H1 (cell line): ENCODE data around the gene ADK. TPM values are rescaled to one million over a fixed set of nuclear protein-coding genes. Genes with fewer than 3 reads are reported as not detected.

Experiments
- ATF3 ChIP-seq: IDR thresholded peaks from 2 replicates; pipeline ENCODE4 v1.6.1; 2011; ENCODE audit warnings: low read depth, mild to moderate bottlenecking, low read length; ENCODE audit not compliant: insufficient read depth
- BRCA1 ChIP-seq: IDR thresholded peaks from 2 replicates; pipeline ENCODE4 v1.6.1; 2012; ENCODE audit warnings: low read depth, low read length, improper control_type of control experiment
- CEBPB ChIP-seq: IDR thresholded peaks from 2 replicates; pipeline ENCODE4 v1.6.1; 2012; ENCODE audit warnings: low read depth, low read length
- CHD2 ChIP-seq: IDR thresholded peaks from 2 replicates; pipeline ENCODE4 v1.6.1; 2012; ENCODE audit warnings: low read length, improper control_type of control experiment
- CTBP2 ChIP-seq: IDR thresholded peaks from 2 replicates; pipeline ENCODE4 v1.7.0; 2011; ENCODE audit warnings: borderline replicate concordance, mild to moderate bottlenecking, moderate library complexity, mixed read lengths, low read length; ENCODE audit not compliant: insufficient read depth, insufficient read length
- HDAC2 ChIP-seq, 2 experiments: fragments of 300-600 bp in 1 of 2; sonication (generic) in 1 of 2; IDR thresholded peaks; 2 replicates each; pipeline ENCODE4 v1.6.1; 2011 to 2012; ENCODE audit warnings: low read depth in 2 of 2, low read length in 2 of 2, mild to moderate bottlenecking in 2 of 2, moderate library complexity in 2 of 2, borderline replicate concordance in 1 of 2, inconsistent platforms in 1 of 2
- KDM4A ChIP-seq: IDR thresholded peaks from one replicate; pipeline ENCODE4 v1.7.1; 2012; ENCODE audit warnings: low read depth, mild to moderate bottlenecking, moderate library complexity, low read length, inconsistent platforms; ENCODE audit not compliant: severe bottlenecking
- KDM5A ChIP-seq: fragments of 200-600 bp; IDR thresholded peaks from 2 replicates; pipeline ENCODE4 v1.7.1; 2012; ENCODE audit warnings: mild to moderate bottlenecking, low read length, inconsistent platforms, mixed read lengths
- NRF1 ChIP-seq: IDR thresholded peaks from 2 replicates; pipeline ENCODE4 v1.6.1; 2011; ENCODE audit warnings: mild to moderate bottlenecking, low read depth, low read length, improper control_type of control experiment
- RAD21 ChIP-seq, 2 experiments: IDR thresholded peaks in 1 of 2; conservative IDR thresholded peaks in 1 of 2; 2 replicates each; pipeline ENCODE4 v1.6.1; 2011; ENCODE audit warnings: low read depth in 2 of 2, low read length in 2 of 2, improper control_type of control experiment in 1 of 2, inconsistent platforms in 1 of 2, mild to moderate bottlenecking in 1 of 2, moderate library complexity in 1 of 2
- RBBP5 ChIP-seq: IDR thresholded peaks from 2 replicates; pipeline ENCODE4 v1.7.1; 2012; ENCODE audit warnings: low read depth, mild to moderate bottlenecking, inconsistent platforms, low read length, moderate library complexity, borderline replicate concordance
- SIRT6 ChIP-seq: IDR thresholded peaks from one replicate; pipeline ENCODE4 v1.7.1; 2012; ENCODE audit warnings: low read length, inconsistent platforms
- SP1 ChIP-seq: IDR thresholded peaks from 2 replicates; pipeline ENCODE4 v1.6.1; 2011; ENCODE audit warnings: low read depth, low read length
- SRF ChIP-seq: IDR thresholded peaks from 2 replicates; pipeline ENCODE4 v1.6.1; 2011; ENCODE audit warnings: mild to moderate bottlenecking, low read depth, low read length, moderate library complexity
- TAF7 ChIP-seq: optimal IDR thresholded peaks from 2 replicates; pipeline ENCODE3; 2011; ENCODE audit warnings: low read depth, mild to moderate bottlenecking, inconsistent platforms, low read length, moderate library complexity, borderline replicate concordance
- TBP ChIP-seq: IDR thresholded peaks from 2 replicates; pipeline ENCODE4 v1.6.1; 2011; ENCODE audit warnings: low read depth, low read length, improper control_type of control experiment
- polyA plus RNA-seq, 7 experiments: library from polyadenylated mRNA; depleted of rRNA in 3 of 7; stranded (reverse) in 5 of 7; unstranded in 2 of 7; fragments of >200 nt in 5 of 7; fragments of 200-250 nt in 2 of 7; gene quantifications; 1 replicate in 5 of 7; 2 replicates in 1 of 7; 4 replicates in 1 of 7; pipeline versions ENCODE4 v1.2.1 to v1.2.3, GENCODE V29; 2011 to 2013; ENCODE audit warnings: missing spikeins in 2 of 7, mixed read lengths in 2 of 7
- total RNA-seq: library from RNA; stranded (reverse); fragmentation: NEBNext Ultra II Directional; extraction: Animal tissue kit (Norgen Biotek cat#: 25700); gene quantifications from 2 replicates; pipeline ENCODE4 v1.2.1, GENCODE V29; 2021
- TF ChIP-seq, protein P1 (sequence below): IDR thresholded peaks from 2 replicates; pipeline ENCODE4 v1.6.1; 2012; ENCODE audit warnings: inconsistent platforms
- TF ChIP-seq, protein P2 (sequence below): IDR thresholded peaks from 2 replicates; pipeline ENCODE4 v1.6.1; 2011; ENCODE audit warnings: low read length, improper control_type of control experiment
- TF ChIP-seq, protein P3 (sequence below): IDR thresholded peaks from 2 replicates; pipeline ENCODE4 v1.6.1; 2012; ENCODE audit warnings: low read length, inconsistent platforms

The ADK gene
- total and polyA plus RNA-seq, 2 of the 8 experiments (the other 6 are each of a cell fraction or from before 2014, with no cell fraction given): 12.3 to 42.4 TPM

- TF ChIP-seq CTBP2: no peak
- no peak for TF ChIP-seq SIRT6
- TF ChIP-seq CHD2: no peak
- TF ChIP-seq, protein P1, sequence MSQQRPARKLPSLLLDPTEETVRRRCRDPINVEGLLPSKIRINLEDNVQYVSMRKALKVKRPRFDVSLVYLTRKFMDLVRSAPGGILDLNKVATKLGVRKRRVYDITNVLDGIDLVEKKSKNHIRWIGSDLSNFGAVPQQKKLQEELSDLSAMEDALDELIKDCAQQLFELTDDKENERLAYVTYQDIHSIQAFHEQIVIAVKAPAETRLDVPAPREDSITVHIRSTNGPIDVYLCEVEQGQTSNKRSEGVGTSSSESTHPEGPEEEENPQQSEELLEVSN: peak; percentile 68
- peak in 1 of 2 experiments; percentile 97; a peak in 2 of 4 replicates for TF ChIP-seq HDAC2 (IDR thresholded peaks at IDR 0.05; ENCODE audit: borderline replicate concordance in 1 of 2, low read depth in 2 of 2, low read length in 2 of 2)
- TF ChIP-seq, protein P2, sequence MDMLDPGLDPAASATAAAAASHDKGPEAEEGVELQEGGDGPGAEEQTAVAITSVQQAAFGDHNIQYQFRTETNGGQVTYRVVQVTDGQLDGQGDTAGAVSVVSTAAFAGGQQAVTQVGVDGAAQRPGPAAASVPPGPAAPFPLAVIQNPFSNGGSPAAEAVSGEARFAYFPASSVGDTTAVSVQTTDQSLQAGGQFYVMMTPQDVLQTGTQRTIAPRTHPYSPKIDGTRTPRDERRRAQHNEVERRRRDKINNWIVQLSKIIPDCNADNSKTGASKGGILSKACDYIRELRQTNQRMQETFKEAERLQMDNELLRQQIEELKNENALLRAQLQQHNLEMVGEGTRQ: peak; percentile 92
- peak; percentile 67; the same call in 1 of the 2 replicates for TF ChIP-seq ATF3
- TF ChIP-seq, protein P3, sequence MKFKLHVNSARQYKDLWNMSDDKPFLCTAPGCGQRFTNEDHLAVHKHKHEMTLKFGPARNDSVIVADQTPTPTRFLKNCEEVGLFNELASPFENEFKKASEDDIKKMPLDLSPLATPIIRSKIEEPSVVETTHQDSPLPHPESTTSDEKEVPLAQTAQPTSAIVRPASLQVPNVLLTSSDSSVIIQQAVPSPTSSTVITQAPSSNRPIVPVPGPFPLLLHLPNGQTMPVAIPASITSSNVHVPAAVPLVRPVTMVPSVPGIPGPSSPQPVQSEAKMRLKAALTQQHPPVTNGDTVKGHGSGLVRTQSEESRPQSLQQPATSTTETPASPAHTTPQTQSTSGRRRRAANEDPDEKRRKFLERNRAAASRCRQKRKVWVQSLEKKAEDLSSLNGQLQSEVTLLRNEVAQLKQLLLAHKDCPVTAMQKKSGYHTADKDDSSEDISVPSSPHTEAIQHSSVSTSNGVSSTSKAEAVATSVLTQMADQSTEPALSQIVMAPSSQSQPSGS: no peak; the same call in 1 of the 2 replicates
- TF ChIP-seq NRF1: no peak
- TF ChIP-seq RAD21 (IDR thresholded peaks at IDR 0.05 in 1 of 2, conservative IDR thresholded peaks at IDR 0.05 in 1 of 2; ENCODE audit: low read depth in 2 of 2, low read length in 2 of 2): 0 out of 4 replicates have a peak, but pooled peaks of 1 of the 2 experiments have one; percentile 0
- peak; percentile 86 for TF ChIP-seq RBBP5
- TF ChIP-seq KDM4A: peak; percentile 63
- peak; percentile 78 for TF ChIP-seq TAF7
- TF ChIP-seq KDM5A: 0 out of 2 replicates have a peak, but pooled peaks have one; percentile 20
- TF ChIP-seq BRCA1: no peak
- TF ChIP-seq SRF: no peak
- peak; percentile 80 for TF ChIP-seq TBP
- no peak for TF ChIP-seq CEBPB
- peak; percentile 28; the same call in 1 of the 2 replicates for TF ChIP-seq SP1
These were observed 25.5 kb downstream of the ADK start (continued) for GRCh38 chr10:74176380-74177139.
